Stimulated activated CD4-positive, alpha-beta T cell treated with anti-CD3 and anti-CD28 coated beads, Interleukin-4, amount 100 ng/mL, for 24 hours (primary cell): ENCODE results near the gene RBMXL2.

Experiments
- DNase-seq: peaks from one replicate; pipeline ENCODE4 v3.0.0-alpha.2; 2020

RBMXL2 gene

DNA sequence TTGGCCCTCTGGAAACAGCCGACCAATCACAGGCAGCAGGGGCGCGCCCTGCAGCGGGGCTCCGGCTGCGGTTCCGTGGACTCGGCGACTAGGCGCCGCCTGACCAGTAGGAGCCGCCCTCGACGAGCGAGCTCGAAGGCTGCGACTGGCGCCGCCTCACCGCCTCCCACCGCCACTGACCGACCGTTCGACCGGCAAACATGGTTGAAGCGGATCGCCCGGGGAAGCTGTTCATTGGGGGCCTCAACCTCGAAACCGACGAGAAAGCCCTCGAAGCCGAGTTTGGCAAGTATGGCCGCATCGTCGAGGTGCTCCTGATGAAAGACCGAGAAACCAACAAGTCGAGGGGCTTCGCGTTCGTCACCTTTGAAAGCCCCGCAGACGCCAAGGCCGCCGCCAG, at the start of gene RBMXL2:
Gene RBMXL2, plus strand, starts transcription at position 78 of the 400 bp plus-strand sequence. Its CDS starts 123 bp downstream, at position 201.
- DNase-seq = no peak

DNA sequence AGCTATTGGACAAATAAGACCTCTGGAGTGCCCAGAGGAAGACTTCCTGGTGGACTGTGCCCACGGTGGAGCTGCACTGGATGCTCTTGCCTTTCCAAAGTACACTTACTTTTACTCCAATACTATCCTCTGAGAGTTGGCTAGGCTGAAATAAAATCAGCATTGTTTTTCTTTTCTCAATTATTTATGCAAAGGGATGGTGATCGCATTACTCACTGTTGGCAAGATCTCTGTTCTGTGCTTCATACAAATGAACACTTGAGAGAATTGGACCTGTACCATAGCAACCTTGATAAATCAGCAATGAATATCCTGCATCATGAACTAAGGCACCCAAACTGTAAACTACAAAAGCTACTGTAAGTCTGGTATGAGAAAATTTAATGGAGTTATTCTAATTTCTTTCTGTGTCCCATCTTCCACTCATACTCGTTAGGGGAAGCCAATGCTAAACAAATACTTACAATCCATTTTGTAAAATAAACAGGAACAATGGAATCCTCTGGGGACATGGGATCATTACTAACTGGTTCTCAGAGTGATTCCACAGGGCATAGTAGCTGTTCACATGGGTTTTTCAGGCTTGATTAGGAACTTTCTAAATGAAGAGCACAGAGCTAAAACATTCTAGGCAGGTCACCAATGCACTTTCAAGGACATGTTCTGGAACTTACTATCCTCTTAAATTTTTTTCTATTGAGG, 42.2 kb upstream of the RBMXL2 start:
- DNase-seq = no peak

DNA sequence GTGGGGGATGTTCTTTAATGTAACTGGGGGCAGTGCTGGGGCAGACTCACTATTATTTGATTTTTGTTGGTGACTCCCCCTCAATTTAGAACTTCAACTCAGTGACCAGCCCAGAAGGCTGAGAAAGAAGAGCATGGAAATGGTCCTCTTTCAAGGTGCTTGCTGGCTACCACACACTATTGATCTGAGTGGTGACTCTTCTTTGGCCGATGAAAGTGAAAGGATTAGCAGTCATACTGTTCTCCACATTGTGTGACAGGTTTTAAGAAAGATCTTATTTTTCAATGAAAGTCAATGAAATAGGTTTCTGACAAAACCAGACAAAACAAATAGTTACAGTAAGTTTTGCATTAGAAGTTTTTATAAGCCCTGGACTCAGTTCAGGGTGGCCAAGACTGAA, 38.6 kb upstream of the RBMXL2 start:
- DNase-seq = no peak

DNA sequence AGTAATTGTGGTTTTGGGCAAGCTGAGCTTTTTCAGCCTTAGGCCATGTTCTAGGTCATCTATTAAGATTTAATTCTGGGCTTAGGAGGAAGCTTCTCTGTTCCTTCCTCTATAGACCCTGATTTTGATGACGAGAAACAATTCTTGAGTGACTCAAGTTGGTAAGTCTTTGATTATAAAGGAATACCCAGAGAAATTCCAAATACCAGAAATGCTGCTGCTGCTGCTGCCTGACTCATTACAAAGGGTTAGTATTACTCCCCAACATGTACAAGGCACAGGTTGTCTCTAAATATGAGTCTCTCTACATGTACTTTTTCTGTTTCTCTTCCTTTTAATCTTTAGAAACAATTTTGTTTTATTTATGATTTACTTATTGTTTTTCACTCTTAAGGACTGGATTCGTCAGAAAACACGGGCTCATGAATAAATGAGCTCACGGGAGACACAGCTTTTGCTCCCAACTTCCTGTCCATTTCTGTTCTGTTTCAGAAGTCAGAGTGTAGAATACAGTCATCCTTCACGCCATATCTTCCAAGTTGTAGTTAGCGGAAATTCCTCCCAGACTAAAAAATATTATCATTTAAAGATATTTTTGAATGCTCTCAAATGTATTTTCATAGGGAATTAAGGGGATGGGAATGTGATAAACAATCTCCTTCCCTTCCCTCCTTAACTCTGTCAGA, 31.8 kb upstream of the RBMXL2 start:
- DNase-seq = no peak

DNA sequence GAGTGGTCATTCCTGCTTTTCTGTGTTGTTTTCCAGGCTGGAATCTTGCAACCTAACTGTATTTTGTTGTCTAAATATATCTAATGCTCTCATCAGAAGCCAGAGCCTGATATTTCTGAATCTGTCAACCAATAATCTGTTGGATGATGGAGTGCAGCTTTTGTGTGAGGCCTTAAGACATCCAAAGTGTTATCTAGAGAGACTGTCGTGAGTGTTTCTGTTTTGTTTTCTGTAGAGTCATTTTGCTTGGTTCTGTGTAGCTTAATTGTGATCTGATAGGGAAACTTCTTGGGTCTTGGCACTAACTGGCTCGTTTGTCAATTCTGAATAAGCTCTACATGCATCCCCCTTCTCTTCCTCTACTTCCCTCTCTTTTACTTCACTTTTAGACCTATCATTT, 31.2 kb upstream of the RBMXL2 start:
- DNase-seq = no peak

DNA sequence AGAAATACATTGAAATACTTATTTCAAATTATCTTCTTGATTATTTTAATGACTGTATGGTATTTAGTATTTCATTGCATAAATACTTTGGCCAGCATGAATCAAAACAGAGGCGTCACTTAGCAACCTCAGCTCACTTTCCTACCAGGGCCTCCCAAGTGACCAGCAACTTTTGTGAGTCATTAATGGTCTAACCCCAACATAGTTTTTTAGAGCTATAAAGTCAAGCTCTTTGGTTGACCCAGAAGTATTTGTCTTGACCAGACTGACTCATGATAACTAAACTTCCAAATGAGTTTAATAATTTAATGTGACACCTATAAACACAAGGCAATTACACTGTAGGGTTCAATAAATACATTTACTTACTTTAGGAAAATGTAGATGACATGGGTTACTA, 27.9 kb upstream of the RBMXL2 start:
- no peak for DNase-seq

DNA sequence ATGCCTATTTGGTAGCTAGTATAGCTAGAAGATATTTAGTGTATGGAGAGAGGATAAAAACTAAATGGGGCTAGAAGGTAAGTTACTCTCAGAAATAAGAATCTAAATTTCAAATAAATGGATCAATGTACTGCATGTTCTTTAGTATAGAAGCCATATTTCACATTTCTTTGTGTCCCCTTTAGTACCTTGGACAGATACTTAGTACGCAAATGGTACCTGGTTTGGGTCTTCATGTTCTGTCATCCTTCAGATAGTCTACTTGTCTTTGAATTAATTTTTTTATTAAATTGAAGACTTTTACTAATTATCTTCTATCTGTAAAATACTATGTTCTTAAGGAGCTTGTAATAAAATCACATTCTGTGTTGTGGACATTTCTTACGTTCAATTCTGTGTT, 26.3 kb upstream of the RBMXL2 start:
- no peak for DNase-seq

DNA sequence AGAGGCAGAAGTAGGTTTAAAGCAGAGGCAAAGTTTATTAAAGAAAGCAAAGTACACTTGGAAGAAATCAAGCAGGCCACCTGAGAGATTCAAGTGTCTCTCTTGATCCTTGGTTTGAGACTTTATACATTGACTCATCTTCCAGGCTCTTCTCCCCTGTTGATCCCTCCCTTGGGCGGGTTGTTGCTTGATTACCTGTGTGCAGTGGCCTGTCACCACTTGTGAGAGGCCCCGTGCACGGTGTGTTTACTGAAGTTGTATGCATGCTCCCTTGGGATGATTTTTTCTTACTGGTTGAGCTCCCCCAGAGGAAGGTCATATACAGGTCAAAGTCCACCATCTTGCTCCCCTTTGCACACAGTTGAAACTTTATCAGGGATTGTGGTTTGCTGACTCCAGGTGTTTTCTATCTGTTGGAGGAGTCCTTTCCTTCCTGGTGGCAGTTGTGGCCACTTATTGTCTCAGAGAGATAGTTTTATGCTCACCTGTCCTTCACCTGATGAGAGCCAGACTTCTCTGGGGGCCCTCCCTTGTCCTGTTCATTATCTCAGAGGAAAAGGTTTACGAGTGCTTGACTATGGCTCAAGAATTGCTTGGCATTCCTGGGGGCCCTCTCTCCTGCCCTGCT, 16.3 kb upstream of the RBMXL2 start:
- DNase-seq = no peak

DNA sequence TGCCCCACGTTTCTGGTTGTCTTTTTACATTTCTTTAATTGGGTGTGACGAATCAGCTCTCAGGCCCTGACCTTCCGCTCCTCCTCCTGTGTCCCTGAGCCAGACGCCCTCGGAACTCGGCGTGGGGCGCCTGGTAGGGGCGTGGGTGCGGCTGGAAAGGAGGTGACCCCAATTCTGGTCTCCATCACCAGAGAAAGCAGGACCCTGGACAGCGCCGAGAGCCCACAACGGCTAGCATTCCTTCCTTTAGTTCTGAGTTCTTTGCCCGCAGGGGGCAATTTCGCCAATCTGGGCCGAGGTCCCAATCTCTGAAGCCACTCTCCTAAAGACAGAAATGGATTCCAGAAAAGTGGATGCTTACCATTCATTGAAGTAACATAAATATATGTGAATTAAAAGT, 11.7 kb upstream of the RBMXL2 start:
- no peak for DNase-seq

DNA sequence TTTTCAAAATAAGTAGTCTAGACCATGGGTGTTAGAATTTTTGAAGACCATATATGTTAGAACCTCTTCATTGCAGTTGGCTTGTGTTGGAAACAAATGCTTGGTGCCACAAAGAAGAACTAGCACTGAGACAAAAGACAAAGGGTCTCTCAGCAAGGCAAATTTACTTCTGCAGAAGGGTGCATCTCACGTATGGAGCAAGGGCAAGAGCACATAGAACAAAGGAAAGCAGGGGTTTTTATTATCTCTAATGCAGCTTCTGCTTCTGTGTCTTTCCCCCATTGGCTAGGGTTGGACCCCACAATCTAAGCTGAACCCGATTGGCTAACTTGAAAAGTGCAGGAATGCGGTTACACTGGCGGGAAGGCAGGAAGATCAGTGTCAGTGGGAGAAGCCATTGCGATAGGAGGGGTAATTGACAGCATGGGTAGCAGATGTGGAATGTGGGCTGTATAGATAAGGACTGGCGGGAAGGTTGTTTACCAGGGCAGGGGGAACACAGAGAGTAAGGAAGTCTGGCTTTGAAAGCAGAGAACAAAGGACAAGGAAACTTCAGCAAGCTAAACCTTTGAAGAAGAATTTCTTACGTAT, 9.2 kb upstream of the RBMXL2 start:
- no peak for DNase-seq

DNA sequence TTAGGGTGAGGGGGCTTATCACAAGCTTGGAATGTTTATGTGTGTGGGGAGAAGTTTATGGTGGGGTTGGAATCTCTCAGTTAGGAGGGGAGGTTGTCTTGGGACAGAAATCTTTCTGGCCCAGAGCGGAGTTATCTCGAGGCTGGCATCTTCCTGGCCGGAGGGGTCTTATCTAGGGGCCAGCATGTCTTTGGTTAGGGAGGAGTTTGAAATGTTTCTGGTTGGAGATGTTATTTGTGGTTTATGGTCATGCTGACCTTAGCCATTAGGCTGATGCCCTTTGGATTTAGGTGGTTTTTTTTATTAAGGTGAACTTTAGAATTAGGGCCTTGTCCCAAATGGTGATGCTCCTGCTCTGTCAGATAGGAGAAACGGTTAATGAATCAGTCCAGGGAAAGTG, 7.9 kb upstream of the RBMXL2 start:
- no peak for DNase-seq

DNA sequence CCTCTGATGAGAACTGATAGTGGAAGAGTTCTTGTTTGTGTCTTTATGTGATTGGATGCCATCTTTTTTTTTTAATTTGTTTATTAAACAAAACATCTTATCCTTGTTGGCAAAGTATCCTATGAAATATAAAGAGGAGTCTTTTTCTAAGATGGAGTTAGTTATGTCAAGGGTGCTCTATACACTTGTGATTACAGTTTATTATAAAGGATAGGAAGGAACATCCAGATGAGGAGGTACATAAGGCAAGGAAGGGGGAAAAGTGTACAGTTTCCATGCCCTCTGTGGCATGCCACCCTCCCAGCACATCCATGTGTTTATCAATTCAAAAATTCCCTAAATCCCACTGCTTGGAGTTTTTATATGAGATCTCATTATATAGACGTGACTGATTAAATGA, 7.4 kb upstream of the RBMXL2 start:
- DNase-seq = no peak

DNA sequence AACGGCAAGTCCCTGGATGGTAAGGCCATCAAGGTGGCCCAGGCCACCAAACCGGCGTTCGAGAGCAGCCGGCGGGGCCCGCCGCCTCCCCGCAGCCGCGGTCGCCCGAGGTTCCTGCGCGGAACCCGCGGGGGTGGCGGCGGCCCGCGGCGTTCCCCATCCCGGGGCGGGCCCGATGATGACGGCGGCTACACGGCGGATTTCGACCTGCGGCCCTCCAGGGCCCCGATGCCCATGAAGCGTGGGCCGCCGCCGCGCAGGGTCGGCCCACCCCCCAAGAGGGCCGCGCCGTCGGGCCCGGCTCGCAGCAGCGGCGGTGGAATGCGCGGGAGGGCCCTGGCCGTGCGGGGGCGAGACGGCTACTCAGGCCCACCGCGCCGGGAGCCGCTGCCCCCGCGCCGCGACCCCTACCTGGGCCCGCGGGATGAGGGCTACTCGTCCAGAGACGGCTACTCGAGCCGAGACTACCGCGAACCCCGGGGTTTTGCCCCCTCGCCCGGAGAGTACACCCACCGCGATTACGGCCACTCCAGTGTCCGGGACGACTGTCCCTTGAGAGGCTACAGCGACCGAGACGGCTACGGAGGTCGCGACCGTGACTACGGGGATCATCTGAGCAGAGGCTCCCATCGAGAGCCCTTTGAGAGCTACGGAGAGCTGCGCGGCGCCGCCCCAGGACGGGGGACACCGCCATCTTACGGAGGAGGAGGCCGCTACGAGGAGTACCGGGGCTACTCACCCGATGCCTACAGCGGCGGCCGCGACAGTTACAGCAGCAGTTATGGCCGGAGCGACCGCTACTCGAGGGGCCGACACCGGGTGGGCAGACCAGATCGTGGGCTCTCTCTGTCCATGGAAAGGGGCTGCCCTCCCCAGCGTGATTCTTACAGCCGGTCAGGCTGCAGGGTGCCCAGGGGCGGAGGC, 792 bp downstream of the RBMXL2 start:
- no peak for DNase-seq

DNA sequence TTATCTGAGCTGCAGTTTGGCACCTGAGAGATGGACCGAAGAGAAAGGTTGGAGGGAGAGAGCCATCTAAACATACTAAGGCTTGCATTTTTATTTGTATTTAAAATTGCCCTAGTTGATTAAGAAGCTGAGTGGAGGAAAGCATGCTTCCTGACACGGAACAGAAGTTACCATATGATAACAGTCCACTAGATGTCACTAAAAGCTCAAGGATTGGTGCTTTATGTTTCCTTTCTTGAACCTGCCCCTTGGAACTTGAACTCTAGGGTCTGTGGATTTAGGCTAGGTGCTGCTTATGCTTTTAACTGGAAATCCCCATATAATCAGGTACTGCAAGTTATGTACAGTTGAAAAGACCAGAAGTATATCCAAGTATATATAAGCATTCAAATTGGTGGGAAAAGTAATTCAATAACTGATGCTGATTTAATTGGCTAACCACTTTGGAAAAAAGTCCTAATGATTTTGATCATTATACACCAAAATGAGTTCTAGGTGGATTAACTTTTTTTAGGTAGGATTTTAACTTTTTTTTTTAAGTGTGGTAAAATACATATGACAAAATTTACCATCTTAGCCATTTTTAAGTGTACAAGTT, 9.5 kb downstream of the RBMXL2 start:
- no peak for DNase-seq

DNA sequence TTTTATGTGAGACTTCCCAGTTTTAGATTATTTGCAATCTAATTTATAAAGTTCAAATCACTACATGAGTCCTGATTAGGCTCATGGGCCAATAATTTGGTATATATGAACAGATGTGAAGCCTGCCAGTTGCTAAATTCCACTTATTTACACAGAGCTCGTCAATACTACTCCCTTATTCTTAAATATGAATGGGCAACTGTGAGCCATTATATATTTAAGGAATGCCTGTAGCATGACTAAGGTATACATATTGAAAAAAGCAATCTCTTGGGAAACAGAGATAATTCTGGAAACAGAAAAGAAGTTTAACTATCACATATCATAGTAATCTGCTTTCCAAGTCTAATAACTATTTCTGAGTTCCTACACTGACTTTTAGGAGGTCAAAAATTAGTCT, 27.0 kb downstream of the RBMXL2 start:
- DNase-seq = no peak

DNA sequence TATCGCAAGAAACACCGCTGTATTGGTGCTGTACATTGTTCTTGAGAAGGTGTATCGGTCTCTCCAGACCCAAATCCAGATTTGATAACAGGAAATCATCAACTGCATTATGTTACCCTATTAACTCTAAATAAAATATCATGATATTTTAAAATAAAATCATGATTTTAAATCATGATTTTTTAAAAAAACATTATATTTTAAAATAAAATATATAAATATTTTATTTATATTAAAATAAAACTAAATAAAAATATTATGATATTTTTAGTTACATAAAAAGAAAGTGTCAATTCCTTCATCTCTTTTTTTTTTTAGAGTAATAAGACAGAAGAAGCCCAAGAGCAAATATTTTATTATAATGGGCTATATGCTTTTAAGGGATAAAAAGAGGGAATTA, 27.6 kb downstream of the RBMXL2 start:
- DNase-seq = no peak

DNA sequence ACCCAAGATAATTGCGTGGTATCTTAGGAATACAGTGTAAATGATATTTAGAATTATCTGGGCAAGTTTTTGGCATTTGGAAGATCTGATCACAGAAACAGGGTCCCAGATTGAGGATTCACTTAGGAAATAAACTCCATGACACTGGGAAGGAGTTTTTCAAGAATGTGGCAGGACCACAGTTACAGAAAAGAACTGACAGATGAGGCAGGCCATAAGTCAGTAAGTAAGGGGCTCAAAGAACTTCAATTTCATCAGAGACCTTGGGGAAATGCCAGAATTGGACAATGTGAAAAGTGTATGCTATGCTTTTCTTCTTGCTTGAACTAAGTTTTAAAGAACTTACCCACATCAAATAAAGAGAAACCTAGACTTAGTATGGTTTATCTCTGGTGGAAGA, 49.3 kb downstream of the RBMXL2 start:
- DNase-seq = no peak
